Limb (tissue), 2 donors: ENCODE measurements around the gene CLIC5.

Source experiments
- DNase-seq, 2 donors: peaks; one replicate each; pipeline ENCODE4 v3.0.0-alpha.2; 2016; ENCODE audit errors: extremely low spot score in 2 of 2

The CLIC5 gene

GRCh38 chr6:45965792-45966191, 49.9 kb downstream of the CLIC5 start:
- no peak for DNase-seq

DNA sequence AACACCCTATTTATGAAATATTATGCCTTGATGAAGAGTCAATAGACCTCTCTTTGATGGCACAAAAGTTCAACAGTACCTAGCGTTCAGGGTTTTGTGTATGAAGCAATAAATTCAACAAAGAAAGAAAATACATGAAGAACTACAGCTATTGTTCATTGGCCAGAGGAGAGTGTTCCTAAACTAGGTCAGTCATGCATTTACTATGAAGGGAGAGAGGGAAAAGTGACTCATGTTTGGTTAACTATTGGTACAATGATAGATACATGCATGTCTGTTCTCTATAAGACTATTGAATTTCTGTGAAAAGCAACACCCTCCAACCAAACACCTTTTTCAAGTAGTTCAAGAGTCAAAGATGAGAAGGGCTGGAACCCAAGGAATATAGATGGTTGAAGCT, 50.7 kb downstream of the CLIC5 start:
- DNase-seq = no peak

- no peak for DNase-seq
Measured at GRCh38 chr6:45964300-45964699, 51.4 kb downstream of the CLIC5 start.

DNA sequence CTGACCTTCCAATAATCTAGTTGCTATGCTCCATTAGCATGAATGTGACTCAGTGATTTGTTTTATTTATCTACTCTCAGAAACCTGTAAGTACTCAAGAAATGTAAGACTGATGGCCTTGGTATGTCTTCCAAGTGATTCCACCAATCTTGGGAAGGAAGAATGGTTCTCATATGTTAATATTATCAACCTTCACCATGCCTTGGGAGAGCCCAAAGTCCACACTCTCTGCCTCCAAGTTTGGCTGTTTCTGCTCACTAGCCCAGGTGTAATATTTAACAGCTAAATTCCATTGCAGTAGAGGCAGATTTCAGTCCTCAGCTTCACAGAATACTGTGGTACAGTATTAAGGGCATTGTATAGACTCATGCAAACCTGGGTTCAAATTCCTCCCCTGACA, 51.8 kb downstream of the CLIC5 start:
- DNase-seq = no peak

- DNase-seq = no peak
Measured at GRCh38 chr6:45961125-45961524, 54.5 kb downstream of the CLIC5 start.

- DNase-seq = peak in 1 of 2 donors; percentile 40
Measured at GRCh38 chr6:45959534-45960145, 56.0 kb downstream of the CLIC5 start.

GRCh38 chr6:45956663-45957062, 59.0 kb downstream of the CLIC5 start:
- no peak for DNase-seq

DNA sequence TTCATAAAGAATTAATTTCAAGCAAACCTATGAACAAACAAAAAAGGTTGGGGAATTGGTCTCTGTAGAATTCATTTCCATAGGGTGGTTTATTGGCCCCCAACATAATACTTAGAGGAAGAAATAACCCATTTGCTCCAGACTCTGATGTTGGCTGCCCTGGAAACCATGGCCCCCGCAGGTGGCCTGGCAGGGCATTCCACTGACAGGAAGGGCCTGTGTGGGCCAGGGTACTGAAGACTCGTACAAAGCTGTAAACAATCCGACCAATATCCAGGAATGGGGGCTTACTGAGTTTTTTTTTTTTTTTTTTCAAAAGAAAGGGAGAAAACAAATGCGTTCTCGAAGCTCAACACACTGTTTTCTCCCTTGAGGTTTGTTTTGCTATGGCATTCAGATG, 59.5 kb downstream of the CLIC5 start:
- DNase-seq = no peak

DNA sequence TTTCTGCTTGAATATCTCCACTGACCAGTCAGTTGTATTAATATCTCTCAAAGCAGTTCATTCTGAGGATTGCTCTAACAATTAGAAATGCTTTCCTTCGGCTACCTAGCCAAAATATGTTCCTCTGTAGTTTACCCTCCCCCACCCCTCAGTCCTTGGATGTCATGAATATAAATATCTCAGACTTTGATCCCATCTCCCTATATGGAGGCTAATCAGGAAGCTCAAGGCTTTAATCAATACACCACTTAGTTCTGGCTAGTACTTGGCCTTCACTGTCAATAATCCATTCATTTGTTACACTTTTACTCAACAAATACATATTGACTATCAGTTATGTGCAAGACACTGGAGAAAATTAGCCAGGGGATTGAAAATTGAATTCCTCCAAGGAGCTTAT, 60.1 kb downstream of the CLIC5 start:
- no peak for DNase-seq

GRCh38 chr6:45952546-45952945, 63.1 kb downstream of the CLIC5 start:
- DNase-seq = no peak

DNA sequence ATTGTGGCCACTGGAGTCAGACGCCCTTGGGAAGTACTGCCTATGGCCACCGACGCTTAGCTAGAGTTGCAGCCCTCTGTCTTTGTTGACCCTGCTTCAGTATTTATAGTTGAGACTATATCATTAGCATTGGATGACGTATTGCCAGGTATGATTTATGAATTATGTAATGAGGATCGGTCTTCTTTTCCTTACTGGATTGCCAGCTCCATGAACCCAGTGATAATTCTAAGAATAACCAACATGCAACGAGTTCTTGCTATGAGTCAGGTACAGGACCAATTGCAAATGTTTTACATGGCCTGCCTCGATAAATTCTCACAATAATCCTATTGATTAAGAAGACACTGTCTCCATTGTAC, 63.5 kb downstream of the CLIC5 start:
- DNase-seq = no peak

DNA sequence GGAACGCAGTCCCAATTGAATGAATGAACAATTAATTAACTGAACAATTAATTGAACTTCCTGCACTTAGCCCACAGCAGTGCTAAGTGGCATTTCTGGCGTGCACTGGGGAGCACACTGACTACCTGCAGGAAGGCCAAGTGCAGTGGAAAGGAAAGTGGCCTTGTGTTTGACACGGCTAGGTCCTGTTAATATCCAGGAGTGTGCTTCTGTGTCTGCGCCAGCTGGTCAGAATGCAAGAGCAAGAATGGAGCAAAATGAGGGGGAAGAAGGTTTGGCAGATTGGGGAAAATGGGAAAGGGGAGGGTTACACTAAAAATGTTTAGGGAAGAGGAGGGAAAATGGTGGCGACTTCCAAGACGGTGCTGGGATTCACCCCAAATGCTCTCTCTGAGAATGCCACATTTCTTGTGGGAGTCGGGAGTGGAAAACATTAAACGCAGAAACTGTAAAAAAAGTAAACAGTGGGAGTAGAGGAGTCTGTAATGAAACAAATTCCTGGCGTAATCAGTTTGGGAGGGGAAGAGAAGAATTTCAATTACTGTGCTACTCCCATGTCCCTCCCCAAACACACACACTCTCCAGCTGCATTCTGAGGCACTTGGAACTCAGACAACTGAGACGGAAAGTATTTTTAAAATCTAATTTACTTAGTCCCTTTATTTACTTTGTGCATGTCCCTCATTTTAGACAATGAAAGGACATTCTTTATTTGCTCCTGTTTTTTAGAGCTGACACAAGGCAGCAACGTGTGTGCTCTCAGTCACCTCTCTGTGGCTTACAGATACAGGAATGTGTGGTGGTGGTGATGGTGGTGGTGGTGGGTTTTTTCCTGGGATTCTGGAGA, 64.1 kb downstream of the CLIC5 start:
- peak in 1 of 2 donors; percentile 19 for DNase-seq

GRCh38 chr6:45949256-45949655, 66.4 kb downstream of the CLIC5 start:
- no peak for DNase-seq

GRCh38 chr6:45947807-45948206, 67.9 kb downstream of the CLIC5 start:
- DNase-seq = no peak

DNA sequence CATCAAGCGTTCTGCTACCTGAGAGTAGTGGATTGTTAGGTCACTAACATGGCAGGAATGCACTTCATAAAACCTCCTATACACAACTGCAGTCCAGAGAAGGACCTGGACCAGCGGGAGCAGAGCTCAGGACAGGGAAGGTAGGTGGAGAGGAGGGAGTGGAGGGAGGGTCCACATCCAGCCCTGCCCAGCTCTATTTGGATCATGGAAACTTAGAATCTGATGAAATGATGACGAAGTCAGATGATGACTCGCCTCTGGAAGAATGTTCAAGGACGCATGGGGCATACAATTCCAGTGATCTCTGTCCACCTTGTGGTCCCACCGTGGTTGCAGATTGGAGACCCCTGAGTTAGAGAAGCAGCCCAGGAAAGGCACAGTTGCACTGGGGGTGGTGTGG, 68.8 kb downstream of the CLIC5 start:
- no peak for DNase-seq

GRCh38 chr6:45946352-45946751, 69.3 kb downstream of the CLIC5 start:
- DNase-seq = peak; percentile 60 to 68

DNA sequence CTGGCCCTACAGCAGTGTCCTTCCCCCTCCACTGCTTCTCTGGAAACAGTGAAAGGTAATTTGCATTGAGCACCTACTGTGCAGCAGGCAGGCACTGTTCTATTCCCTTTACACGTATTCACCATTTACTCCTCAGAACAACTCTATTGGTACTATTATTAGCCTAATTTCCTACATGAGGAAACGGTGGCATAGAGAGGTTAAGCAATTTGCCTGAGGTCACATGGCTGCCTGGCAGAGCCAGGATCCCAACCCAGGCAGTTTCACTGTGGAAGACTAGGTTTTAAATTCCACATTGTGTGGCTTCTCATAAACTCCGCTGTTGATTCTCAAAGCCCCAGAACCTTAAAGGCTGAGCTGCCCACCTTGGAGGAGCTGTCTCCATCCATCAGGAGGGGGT, 72.7 kb downstream of the CLIC5 start:
- no peak for DNase-seq

DNA sequence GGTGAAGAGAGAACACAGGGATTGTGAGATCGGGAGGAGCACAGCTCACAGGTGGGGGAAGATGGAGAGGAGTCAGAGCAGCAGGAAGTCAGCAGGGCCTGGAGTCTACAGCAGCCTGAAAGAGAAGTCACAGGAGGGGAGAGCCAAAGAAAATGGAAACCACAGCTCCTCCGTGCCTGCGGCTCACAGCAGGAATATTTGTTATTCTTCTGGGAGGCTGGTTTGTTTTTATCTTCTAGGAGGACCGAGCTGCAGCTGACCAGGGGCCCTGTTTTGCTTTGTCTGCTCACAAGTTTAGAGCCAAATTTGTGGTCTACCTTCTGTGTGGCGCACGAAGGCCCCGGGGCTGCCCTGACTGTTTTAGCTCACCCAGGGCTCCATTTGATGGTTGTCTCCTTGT, 81.8 kb downstream of the CLIC5 start:
- no peak for DNase-seq

DNA sequence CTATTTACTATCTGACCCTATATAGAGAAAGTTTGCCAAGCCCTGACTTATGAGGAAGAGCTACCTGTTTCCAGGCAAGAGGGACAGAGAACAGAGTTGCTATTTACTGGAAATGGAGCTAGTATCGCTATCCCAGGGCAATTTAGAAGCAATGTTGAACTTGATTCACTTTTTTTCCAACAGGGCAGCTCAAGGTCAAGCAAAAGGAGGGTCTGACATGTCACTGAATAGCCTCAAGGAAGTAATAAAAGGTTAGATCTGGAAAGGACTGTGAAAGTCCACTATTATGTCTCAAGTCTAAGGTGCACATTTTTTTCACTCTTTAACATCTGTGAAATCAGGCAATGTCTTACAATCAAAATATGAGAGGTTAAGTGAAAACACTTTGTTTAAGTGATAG, 84.4 kb downstream of the CLIC5 start:
- no peak for DNase-seq

DNA sequence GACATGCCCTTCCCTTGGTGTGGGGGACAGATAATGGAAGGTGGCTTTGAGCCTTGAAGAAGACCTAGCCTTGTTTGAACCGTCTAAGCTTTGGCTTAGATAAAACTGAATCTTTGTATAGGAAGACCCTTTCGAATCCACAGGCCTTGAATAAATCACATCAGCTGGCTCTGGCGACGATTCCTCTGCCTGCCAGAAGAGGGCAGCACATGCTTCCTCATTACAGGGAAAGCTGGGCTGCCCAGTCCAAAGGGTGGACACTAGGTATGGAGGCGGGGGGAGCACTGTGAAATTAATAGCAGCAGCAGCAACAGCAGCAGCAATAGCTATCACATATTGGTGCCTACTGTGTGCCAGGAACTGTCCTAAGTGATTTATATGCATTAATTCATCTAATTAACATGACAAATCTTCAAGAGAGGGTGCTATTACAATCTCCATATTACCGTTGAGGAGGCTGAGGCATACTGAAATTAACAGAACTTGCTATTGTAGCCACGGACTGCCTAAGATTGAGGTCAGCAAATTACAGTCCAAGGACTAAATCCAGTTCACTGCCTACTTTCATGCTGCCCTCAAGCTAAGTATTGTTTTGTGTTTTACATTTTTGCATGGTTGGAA, 85.1 kb downstream of the CLIC5 start:
- peak; percentile 69 to 76 for DNase-seq

DNA sequence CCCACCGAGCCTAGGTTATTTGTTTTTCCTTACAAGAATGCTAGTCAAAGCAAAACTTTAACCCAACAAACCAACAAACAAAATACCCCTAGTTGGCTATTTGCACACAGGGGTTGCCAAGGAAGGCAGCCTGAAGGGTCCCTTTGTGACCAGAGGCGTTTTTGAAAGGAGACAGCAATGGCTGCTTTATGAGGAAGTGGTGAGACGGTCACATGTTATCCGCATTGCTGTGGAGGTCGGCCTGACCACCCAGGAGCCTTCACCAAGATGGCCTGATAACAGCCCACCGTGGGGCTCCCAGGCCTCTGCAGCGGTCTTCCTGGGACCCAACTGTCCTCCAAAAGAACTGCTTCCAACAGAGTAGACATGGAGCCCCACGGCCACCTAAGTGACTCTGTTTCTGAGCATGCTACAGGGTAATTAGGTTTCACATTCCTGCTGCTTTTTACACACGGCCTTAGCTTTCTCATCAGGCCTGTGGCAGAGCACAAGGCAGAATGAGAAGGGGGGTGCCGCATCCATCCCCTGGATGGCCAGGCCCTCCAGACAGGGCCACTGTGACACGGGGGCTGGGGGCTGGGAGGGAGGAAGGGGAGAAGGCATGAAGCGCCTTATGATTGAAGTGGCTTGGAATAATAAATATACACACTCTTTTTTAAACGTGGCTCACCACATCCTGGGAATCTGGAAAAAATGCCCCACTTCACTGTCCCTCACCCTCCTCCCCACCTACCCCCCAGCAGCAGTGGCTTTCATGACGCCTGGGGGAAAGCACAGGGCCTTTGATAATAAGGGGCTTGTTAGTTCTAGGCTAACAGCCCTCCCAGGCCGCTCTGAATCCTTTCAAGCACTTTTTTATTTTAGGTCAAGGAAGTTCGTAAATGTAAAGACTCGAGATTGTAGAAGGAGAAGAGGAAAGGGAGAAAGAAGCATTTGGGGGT, 86.0 kb downstream of the CLIC5 start:
- DNase-seq = no peak
